HEK293 (cell line): ENCODE results near the gene EIPR1.

ENCODE experiments used
- ATF2 ChIP-seq: fragments of 450-650 bp; formaldehyde crosslinking; IDR thresholded peaks from 2 replicates; pipeline ENCODE4 v1.5.1; 2016; ENCODE audit warnings: missing biosample characterization, missing genetic modification characterization, low read depth
- CTCF ChIP-seq: fragments of 450-650 bp; formaldehyde crosslinking; IDR thresholded peaks from 2 replicates; pipeline ENCODE4 v1.5.1; 2016; ENCODE audit warnings: missing biosample characterization, missing genetic modification characterization
- KLF8 ChIP-seq: fragments of 450-650 bp; formaldehyde crosslinking; IDR thresholded peaks from 2 replicates; pipeline ENCODE4 v1.5.1; 2016; ENCODE audit warnings: missing biosample characterization, missing genetic modification characterization
- SP7 ChIP-seq: fragments of 450-650 bp; formaldehyde crosslinking; IDR thresholded peaks from 2 replicates; pipeline ENCODE4 v1.5.1; 2016; ENCODE audit warnings: missing biosample characterization, missing genetic modification characterization
- YY1 ChIP-seq: fragments of 450-650 bp; formaldehyde crosslinking; IDR thresholded peaks from 2 replicates; pipeline ENCODE4 v1.5.1; 2018; ENCODE audit warnings: missing biosample characterization, missing genetic modification characterization
- ZBTB11 ChIP-seq: fragments of 450-650 bp; formaldehyde crosslinking; conservative IDR thresholded peaks from 2 replicates; pipeline ENCODE4 v1.5.1; 2016; ENCODE audit warnings: low read depth, missing biosample characterization, missing genetic modification characterization
- ZEB2 ChIP-seq: fragments of 450-650 bp; formaldehyde crosslinking; IDR thresholded peaks from 2 replicates; pipeline ENCODE4 v1.5.1; 2016; ENCODE audit warnings: missing biosample characterization, missing genetic modification characterization
- ZNF610 ChIP-seq: fragments of 450-650 bp; formaldehyde crosslinking; IDR thresholded peaks from 2 replicates; pipeline ENCODE4 v1.5.1; 2016; ENCODE audit warnings: missing biosample characterization, missing genetic modification characterization, borderline replicate concordance
- ZNF629 ChIP-seq: fragments of 450-650 bp; formaldehyde crosslinking; IDR thresholded peaks from 2 replicates; pipeline ENCODE4 v1.5.1; 2017; ENCODE audit warnings: missing biosample characterization, missing genetic modification characterization
- ZSCAN30 ChIP-seq: fragments of 450-650 bp; IDR thresholded peaks from 2 replicates; pipeline ENCODE4 v1.5.1; 2018; ENCODE audit warnings: missing biosample characterization, mild to moderate bottlenecking, missing genetic modification characterization, moderate library complexity
- TF ChIP-seq, protein P1 (sequence below): IDR thresholded peaks from 2 replicates; pipeline ENCODE4 v1.6.1; 2011; ENCODE audit warnings: mild to moderate bottlenecking, low read depth, low read length, borderline replicate concordance
- TF ChIP-seq, protein P2 (sequence below): fragments of 450-650 bp; IDR thresholded peaks from 2 replicates; pipeline ENCODE4 v1.5.1; 2018; ENCODE audit warnings: missing biosample characterization, mild to moderate bottlenecking, missing genetic modification characterization

DNA sequence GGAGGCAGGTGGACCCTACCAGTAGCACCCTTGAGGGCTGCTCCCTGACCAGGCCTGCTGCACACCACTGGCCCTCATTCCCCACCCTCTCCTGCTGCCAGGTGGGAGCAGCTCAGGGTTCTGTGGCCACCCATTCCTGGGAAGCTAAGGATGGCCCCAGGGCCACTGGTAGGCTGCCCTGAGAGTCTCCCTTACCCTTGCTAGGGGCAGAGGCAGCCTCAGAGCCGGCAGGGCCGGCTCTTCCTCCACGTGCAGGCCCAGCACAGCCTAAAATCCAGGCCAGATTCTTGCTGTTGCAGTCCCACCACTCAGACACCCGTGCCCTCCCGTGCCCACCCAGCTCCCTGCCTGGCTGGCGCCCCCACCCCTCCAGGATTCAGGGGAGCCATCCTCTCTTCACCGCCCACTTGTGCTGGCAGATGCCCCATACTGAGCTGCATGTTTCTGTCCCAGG lies 199.0 kb downstream of the EIPR1 start:
- TF ChIP-seq ATF2 (tag by site-specific recombination): no peak
- no peak for TF ChIP-seq ZSCAN30
- no peak for TF ChIP-seq CTCF (tag by site-specific recombination)
- TF ChIP-seq ZNF610 (tag by site-specific recombination): no peak
- TF ChIP-seq, protein P1, sequence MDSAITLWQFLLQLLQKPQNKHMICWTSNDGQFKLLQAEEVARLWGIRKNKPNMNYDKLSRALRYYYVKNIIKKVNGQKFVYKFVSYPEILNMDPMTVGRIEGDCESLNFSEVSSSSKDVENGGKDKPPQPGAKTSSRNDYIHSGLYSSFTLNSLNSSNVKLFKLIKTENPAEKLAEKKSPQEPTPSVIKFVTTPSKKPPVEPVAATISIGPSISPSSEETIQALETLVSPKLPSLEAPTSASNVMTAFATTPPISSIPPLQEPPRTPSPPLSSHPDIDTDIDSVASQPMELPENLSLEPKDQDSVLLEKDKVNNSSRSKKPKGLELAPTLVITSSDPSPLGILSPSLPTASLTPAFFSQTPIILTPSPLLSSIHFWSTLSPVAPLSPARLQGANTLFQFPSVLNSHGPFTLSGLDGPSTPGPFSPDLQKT: no peak
- no peak for TF ChIP-seq ZBTB11 (tag by site-specific recombination)
- TF ChIP-seq, protein P2, sequence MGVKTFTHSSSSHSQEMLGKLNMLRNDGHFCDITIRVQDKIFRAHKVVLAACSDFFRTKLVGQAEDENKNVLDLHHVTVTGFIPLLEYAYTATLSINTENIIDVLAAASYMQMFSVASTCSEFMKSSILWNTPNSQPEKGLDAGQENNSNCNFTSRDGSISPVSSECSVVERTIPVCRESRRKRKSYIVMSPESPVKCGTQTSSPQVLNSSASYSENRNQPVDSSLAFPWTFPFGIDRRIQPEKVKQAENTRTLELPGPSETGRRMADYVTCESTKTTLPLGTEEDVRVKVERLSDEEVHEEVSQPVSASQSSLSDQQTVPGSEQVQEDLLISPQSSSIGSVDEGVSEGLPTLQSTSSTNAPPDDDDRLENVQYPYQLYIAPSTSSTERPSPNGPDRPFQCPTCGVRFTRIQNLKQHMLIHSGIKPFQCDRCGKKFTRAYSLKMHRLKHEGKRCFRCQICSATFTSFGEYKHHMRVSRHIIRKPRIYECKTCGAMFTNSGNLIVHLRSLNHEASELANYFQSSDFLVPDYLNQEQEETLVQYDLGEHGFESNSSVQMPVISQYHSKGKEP (tag by site-specific recombination): no peak
- no peak for TF ChIP-seq KLF8 (tag by site-specific recombination)
- TF ChIP-seq ZEB2: no peak
- TF ChIP-seq SP7 (tag by site-specific recombination): no peak
- TF ChIP-seq YY1 (tag by site-specific recombination): no peak
- TF ChIP-seq ZNF629: no peak
